DMS53 treated with DMSO at 0.1 percent for 48 hours (cell line): ENCODE results near the gene PC.
"Not testable (repeated sequence)": the region's sequence is repeated elsewhere in the genome, so short reads cannot be mapped to it uniquely, and the experiment has no call there.

Source experiments
- DNase-seq: peaks from one replicate; lab custom pipeline; 2025; ENCODE audit not compliant: unreplicated experiment; lab: John Stamatoyannopoulos, UW

PC gene, protein sequence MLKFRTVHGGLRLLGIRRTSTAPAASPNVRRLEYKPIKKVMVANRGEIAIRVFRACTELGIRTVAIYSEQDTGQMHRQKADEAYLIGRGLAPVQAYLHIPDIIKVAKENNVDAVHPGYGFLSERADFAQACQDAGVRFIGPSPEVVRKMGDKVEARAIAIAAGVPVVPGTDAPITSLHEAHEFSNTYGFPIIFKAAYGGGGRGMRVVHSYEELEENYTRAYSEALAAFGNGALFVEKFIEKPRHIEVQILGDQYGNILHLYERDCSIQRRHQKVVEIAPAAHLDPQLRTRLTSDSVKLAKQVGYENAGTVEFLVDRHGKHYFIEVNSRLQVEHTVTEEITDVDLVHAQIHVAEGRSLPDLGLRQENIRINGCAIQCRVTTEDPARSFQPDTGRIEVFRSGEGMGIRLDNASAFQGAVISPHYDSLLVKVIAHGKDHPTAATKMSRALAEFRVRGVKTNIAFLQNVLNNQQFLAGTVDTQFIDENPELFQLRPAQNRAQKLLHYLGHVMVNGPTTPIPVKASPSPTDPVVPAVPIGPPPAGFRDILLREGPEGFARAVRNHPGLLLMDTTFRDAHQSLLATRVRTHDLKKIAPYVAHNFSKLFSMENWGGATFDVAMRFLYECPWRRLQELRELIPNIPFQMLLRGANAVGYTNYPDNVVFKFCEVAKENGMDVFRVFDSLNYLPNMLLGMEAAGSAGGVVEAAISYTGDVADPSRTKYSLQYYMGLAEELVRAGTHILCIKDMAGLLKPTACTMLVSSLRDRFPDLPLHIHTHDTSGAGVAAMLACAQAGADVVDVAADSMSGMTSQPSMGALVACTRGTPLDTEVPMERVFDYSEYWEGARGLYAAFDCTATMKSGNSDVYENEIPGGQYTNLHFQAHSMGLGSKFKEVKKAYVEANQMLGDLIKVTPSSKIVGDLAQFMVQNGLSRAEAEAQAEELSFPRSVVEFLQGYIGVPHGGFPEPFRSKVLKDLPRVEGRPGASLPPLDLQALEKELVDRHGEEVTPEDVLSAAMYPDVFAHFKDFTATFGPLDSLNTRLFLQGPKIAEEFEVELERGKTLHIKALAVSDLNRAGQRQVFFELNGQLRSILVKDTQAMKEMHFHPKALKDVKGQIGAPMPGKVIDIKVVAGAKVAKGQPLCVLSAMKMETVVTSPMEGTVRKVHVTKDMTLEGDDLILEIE

GRCh38 chr11:66958232-66958955, at the start of gene PC:
Gene PC (minus strand): TSS chr11:66958383. CDS start chr11:66872159, 86,224 bp downstream.
- peak; percentile 100 for DNase-seq

DNA sequence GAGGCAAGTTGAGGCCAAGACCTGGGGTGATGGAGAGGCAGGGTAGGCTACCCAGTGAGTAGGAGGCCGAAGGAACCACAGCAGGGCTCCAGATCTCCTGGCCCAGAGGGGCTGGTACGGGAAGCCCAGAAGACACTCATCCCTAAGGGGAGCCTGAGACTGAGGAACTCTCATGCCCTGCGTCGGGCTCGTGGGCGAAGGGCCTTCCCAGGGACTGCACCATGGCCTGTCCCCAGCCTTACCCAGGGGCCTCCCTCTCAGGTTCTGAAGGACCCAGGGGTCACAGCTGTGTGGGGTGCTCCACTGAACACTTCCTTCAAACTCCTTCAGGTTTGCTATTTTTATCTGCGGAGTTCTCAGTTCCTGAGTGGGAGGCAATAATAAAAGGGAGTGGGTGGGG, 48.9 kb upstream of the PC start:
- no peak for DNase-seq

GRCh38 chr11:67006029-67006884, 48.1 kb upstream of the PC start:
- peak; percentile 40 for DNase-seq

GRCh38 chr11:67005200-67005599, 47.0 kb upstream of the PC start:
- DNase-seq, result not testable (repeated sequence)

DNA sequence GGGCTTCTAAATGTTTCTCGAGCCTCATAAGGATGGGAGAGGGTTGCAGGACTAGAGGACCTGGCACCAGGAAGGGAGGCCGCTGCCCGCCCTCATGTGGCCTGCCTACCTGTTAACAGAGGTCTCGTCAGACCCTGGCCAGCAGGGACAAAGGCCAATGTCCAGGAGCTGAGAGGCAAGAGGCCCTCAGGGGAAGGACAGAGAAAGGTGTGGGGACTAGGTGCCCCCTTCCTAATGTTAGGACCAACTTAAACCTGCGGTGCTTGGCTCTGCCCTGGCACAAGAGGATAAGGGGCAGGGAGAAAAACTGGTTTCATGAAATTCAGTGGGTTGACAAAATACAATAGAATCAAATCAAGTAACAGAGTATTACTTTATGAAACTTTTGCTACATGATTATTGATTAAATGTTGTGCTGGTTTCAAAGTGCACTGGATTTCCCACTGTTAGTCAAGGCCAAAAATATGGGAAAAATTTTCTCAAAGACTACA, 44.8 kb upstream of the PC start:
- no peak for DNase-seq

- no peak for DNase-seq
These were observed 44.2 kb upstream of the PC start for GRCh38 chr11:67002297-67002913.

GRCh38 chr11:67001332-67001731, 43.1 kb upstream of the PC start:
- no peak for DNase-seq

GRCh38 chr11:66999555-66999954, 41.4 kb upstream of the PC start:
- no peak for DNase-seq

GRCh38 chr11:66996609-66997273, 38.6 kb upstream of the PC start:
- DNase-seq, result no peak

GRCh38 chr11:66992041-66992440, 33.9 kb upstream of the PC start:
- DNase-seq, result no peak

DNA sequence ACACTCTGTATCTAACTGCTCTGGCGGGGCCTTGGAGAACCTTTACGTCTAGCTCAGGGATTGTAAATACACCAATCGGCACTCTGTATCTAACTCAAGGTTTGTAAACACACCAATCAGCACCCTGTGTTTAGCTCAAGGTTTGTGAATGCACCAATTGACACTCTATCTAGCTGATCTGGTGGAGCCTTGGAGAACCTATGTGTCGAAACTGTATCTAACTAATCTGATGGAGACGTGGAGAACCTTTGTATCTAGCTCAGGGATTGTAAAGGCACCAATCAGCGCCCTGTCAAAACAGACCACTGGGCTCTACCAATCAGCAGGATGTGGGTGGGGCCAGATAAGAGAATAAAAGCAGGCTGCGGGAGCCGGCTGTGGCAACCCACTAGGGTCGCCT, 31.2 kb upstream of the PC start:
- not testable (repeated sequence) for DNase-seq

DNA sequence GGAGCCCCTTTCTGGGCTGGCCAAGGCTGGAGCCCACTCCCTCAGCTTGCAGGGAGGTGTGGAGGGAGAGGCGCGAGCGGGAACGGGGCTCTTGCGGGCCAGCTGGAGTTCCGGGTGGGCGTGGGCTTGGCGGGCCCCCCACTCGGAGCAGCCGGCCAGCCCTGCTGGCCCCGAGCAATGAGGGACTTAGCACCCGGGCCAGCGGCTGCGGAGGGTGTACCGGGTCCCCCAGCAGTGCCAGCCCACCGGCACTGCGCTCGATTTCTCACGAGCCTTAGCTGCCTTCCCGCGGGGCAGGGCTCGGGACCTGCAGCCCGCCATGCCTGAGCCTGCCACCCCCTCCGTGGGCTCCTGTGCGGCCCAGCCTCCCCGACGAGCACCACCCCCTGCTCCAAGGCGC, 30.6 kb upstream of the PC start:
- DNase-seq, result not testable (repeated sequence)

DNA sequence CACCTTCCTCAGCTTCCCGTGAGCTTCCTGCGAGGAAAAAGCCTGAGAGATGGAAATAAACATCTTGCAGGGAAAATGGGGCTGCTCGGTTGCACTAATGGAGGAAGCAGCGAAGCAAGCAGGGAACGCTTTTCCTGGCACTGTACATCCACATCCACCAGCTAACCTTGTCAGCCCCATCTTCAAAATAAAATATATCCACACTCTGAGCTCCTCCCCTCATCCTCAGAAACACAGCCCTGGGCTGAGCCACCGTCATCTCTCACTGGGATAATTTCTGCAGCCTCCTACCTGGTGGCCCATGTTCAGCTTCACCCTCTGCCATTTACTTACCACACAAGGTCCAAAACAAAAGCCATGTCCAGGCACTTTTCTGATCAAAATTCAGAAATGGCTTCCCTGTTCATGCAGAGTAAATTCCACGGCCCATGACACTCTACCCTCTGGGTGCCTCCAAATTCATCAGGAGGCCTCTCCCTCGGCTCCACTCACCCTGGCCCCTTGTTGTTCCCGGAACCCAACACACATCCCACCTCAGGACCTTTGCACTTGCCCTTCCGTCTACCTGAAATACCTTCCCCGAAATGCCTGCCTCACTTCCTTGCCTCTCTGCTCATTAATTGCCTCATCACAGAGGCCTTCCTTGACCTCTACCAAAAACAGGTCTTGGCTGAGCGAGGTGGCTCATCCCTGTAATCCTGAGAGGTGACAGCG, 29.9 kb upstream of the PC start:
- no peak for DNase-seq

DNA sequence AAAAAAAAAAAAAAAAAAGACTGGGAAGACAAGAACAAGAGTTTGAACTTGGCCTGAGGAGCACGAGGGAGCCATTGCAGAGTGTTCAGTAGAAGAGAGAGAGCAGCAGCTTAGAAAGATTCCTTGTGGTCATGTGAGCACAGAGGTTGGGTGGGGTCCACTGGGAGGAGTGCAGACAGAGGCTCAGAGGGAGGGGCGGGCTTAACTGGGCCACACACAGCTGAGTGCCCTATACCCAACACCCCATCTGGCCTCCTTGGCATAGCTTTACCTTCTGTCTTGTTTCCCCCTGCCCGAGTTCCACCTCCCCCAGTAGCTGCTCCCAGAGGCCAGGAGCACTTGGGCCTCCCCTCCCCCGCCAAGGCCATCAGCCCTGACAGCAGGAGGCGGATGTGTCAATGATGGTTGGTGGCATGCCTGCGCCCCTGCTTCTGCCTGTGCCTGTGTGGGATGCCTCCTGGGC, 29.0 kb upstream of the PC start:
- no peak for DNase-seq

DNA sequence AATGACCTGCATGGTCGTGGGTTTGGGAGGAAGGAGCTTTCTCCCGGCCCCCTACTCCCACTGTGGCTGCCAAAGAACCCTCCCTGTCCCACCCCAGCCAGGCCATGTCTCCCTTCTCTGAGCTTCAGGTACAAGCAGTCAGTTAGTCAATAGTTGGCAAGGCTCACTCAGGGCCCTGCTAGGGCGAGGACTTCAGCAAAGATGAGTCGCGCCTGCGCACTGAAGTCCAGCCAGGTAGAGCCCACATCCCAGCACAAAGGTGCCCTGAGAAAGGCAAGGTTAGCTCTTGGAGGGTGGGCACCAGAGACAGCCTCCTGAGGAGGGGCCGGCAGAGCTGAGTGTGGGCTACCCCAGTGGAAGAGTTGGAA, 28.0 kb upstream of the PC start:
- DNase-seq, result no peak

DNA sequence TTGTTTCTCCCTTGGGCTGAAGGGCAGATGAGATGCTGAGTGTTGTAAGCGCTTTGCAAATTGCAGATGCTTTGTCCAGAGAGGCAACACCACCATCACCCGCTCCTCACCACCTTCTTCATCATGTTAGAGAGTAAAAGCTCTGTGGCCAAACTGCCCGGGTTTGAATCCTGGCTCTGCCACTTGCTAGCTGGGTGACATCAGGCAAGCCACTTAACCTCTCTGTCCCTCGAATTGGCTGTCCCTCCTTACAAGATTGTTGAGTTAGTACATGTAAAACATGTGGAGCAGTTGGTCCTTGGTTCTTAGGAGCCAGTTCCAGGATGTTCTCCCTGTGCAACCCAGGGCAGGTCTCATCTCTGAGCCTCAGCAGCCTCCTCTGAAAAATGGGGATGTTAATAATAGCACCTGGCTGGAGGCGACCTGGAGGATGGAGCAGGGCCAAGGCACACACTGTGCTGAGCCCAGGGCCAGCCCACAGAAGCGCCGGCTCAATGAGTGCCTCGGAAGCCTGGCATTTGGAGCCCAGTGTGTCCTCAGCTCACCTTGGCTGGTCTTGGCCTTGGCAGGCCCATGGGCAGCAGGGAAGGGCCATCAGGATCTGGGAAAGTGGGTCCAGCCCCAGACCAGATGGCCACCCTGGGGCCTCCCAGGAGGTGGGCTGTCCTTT, 27.5 kb upstream of the PC start:
- DNase-seq, result no peak

DNA sequence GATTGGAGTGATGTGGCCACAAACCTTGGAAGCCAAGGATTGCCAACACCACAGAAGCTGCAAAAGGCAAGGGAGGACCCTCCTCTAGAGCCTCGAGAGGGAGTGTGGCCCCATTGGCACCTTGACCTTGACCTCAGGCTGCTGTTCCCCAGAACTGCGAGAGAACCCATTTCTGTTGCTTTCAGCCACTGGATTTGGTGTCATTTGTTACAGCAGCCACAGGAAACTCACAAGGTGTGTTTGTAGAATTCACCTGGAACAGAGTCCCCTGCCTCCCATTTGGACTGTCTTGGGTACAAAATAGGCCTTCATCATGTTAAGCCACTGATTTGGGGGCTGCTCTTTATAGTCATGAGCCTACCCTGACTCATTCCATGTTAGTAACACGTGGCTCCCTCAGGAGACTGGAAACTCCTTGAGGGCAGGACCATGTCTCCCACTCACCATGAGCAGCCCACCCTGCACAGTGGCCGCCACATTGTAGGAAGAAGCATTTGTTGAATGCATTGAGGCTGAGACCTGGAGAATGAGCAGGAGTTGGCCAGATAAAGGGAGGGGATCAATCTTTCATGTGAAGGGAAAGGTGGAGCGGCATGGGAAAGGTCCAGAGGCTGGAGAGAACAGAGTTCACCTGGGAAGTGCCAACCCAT, 25.2 kb upstream of the PC start:
- DNase-seq, result no peak
